ENCODE measurements around the gene ZNF407.

The ZNF407 gene

DNA sequence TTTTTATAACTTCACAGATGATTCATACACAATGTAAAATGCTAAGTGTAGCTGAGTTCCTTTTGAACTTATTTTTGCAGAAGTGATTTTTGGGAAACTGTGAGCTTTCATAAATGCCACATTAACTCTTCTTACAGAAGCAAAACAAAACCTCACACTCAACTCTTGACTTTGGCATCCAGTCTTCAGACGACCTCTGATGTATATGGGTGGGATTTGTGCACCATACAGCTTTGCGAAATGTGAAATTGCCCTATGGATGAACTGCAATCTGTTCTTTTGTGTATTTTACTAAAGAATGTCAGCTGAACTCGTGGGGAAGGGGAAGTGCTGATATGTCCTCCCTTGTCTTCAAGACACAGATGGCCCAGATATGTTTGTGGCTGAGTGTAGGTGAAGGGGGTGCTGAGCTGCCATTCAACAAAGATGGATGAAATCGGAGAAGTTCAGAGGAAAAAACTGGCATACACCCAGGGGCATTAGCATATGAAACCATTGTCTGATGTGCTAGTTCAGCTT is 393.0 kb downstream of the ZNF407 start:
- DNase-seq: peak; percentile 50

DNA sequence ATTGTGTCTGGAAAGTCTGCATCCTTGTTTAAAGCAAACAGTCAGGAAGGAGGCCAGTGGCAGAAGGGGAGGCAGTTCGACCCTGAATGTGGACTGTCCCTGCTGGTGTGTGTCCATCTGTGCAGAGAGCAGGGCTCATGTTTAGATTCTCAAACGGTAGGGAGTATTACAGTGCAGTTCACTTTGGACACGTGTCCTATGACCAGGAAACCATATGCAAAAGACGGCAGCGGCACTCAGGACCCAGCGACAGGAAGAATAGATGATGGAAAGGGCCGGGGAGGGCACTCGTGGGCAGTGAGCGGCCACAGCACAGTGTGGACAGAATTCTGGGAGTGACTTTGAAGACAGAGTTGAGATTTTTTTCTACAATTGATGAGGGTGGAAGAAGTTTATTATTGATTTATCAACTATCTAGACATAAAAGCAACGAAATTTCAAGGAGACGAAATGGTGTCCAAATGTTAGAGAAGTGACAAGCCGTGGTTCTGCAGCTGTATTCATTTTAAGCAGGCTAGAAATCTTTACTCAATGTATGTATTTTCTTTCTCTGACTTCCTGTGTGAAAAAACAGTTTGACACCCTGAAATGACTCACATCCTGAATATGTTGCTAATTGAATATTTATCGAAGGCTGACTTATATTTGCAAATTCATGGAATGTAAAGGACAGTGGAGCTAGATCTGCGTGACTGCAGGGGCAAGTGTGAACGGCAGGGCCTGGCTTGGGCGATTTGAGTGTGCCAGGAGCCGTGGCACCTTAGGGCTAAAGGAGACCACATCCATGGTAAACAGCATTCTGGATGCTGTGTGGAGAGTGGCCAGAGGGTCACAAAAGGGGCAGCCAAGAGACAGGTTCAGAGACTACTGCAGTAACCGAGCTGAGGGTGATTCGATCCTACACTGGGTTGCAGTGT is 397.1 kb downstream of the ZNF407 start:
- no peak for DNase-seq

DNA sequence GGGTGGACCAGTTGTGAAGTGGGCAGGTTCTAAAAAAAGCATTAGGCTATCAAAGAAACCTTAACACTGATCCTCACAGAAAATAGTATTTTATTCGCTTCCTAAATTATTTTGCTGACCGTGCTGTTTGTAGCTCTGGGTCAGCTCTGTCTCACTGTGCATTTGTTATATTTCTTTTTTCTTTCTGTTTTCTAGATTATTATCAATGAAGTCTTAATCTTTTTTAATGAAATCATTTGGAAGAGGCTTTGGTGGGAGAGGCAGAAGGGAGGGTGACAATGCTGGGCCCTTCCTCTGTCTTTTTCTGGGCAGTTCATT is 397.7 kb downstream of the ZNF407 start:
- DNase-seq: no peak

DNA sequence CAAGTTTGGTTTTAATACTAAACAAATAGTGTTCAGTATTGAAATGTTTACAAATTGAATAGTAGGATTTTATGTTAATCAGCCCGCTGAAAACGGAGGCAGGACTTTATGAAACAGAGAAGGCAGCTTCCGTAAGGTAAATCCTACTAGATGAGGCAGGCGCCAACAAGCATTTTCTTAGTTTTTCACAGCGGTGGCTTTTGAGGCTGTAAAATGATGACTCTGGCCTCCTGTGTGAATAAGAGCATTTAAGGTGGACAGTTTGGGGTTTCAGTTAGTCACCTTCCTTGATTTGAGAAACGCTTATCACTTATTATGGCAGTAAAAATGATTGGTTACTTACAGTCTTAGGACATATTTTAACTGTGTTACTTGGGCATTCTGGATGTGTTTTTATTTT is 398.4 kb downstream of the ZNF407 start:
- DNase-seq: no peak

DNA sequence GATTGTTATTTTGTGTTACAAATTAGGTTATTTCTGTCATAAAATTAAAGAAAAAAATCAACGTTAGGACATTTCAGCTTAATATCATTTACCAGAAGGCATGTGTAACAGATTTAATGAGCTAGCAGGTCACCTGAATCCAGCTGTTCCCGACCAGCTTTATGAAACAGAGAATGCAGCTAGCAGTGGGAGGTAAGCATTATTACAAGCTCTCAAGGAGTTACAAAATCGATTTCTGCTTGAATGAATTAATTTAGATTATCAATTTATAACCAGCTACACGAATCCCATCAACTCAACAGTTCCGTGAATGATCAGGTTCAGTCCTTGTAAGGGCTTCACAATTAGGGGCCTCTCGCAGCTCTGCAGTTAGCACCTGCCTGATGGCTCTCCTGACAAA is 399.3 kb downstream of the ZNF407 start:
- no peak for DNase-seq

DNA sequence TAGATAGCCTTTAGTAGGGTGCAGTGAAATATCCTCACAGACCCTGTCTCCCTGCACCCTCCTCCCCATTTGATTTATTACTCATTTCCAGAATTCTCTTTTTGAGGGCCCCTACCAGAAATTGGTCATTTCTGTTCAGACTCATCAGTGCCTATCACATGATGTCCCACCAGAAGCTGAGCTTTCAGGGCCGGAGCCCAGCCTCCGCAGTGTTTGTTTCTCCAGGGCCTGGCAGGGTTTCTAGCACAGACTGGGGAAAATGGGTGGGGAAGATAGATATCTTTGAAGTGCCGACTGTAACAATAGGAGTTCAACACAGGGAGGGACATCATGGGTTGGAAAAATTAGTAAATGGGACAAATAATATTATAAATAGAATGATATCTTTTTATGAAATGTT is 403.2 kb downstream of the ZNF407 start:
- DNase-seq: no peak

DNA sequence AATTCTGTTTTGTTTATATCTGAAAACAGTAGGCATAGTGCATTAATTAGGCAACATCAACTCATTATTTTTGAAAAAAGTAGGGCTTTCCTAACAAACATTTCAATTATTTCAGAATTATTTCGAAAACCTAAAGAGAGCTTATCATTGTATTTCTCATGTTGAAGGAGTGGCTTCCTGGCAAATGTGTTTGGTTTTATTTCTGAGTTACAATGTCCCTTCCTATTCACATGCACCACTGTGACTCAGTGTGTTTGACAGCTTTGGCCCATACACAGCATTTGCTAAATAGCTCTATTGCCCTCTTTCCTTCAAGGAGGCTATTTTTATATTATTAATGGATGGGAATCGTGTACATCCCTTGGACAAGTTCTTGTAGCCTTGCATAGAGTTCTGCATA is 405.4 kb downstream of the ZNF407 start:
- no peak for DNase-seq

DNA sequence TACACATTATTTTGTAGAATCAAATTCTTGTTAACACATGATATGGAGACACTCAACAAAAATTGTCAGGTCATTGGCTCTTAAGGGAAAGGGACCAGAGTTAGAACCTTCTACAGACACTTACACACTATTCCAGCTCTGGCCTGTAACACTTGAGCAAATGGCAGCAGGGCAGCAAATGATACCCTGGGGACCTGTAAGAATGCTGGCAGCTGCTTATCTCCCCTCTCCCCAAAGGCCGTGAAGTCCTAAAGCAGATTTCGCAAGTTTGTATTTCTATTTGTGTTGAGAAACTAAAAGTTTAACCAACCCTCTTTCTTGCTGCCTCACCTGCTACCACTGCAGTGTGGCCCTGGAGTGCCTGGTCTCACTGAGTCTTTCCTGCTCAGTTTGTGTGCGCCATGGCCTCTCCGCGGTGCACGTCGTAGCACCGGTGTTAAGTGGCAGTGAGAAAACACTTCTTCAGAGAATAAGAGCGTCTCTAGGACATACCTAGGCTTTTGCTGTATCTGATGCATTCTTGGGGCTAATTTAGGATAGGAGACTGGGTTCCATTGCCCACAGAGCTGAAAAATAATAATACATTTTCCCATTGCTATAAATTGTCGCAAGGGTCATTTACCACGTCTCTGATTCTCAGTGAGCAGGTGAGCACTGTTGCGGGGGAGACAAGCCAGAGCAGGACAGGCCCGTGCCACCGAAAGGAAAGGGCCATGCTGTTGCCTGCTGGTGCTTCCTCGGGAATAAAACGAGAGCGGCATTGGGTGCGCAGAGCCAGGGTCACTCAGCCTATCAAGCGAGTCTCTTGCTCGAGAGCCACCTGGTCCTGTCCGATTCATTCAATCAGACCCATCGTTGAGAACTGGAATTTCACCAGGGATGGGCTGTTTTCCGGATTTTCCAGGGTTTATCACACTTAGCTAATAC is 406.4 kb downstream of the ZNF407 start:
- DNase-seq: no peak

DNA sequence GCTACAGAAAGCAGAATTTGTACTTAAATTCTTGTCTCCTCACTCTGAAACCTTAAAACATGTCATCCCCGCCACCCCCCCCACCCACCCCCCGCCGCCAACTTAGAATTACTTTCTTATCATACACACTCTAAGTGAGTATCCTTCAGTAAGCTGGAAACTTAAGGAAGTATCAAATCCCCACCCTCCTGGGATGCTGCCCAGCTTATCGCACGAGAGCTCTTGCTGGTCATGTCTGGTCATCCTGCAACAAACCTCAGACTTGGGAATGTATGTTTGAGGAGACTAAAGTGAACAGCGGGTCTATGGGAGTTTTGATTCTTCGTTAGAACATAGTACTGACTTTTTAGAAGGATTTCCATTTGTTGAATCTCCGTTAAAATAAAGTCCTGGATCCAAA is 408.0 kb downstream of the ZNF407 start:
- no peak for DNase-seq

DNA sequence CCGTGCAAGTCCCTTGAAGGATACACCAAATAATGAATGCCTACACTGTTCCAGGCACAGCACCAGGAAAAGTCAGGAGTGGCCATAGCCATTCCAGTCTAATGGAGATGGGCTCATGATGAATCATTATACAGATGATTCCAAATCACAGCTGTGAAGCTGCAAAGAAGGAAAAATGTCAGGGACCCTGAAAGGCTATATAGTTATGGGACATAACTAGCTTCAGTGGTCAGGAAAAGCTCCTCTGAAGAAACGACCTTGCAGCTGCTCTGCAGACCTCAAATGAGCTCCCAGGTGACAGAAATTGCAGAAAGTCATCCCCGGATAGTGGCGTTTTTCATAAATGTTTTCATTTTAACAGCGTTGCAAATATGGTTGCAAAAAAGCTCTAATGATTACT is 410.5 kb downstream of the ZNF407 start:
- DNase-seq: no peak

DNA sequence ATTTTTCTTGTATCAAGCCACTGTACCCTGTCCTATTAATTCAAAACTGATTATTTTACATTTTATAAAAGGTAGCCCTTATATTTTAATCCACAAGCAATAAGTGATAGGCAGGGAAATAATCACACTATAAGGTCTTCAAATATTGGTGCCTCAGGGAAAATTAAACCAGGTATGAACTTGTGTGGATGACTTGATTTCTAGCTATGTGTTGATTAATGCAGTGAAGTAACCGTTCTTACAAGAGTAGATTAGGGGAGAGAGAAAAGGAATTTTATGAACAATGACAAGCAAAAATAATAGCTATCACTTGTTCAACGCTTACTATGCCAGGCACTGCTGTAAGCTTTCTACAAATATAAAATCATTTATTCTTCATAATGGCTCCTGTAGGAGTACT is 411.6 kb downstream of the ZNF407 start:
- no peak for DNase-seq

DNA sequence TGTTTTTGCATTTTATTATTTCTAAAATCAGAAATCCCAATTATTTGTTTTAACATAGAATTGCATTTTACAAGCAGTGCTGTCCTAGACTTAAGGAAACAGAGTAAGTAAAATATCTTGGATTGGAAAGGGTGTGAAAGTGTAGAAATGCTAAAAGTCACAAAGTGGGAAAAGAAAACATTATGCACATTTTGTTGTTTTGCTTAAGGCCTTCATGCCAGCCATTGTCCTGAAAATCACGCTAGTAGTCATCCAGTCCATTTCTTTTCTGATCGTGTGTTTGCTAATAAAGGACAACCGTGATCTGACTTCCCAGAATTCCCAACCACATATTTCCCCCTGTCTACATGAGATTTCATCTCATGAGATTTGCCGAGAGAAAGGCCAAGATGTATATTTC is 412.2 kb downstream of the ZNF407 start:
- no peak for DNase-seq

DNA sequence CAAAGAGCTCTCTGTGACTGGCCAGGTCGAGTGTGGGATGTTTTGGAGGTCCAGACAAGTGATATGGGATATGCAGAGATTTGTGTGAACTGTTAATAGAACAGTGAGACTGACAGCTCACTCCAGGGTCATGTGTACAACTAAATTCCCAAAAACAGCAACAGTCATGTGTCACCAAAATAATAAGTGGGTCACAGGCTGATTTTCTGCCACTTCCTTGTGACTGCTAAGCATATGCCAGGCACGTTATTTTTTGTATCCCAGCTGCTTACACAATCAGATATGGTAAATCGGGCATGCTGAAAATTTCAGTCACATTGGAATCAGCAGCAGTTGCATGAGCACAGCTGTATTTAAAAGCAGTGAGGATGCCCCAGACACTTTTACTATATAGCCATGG is 412.6 kb downstream of the ZNF407 start:
- DNase-seq: no peak

DNA sequence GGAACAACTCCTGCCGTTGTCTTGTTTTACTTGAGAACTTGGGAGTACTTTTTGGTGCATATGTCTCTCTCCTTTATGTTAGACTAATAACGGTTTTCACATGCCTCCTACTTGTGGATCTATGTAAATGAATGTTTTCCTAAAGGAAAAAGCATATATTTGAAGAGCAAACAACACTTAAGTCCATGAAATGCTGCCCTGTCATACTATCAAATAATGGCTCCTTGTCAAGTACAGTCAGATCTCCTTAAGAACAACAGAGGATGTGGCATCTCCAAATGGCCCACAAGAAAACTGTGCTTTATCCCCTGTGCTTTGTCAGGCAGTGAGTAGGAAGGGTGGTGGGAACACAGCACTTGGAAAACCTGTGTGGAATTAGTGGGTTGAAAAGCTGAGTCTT is 413.0 kb downstream of the ZNF407 start:
- DNase-seq: no peak

DNA sequence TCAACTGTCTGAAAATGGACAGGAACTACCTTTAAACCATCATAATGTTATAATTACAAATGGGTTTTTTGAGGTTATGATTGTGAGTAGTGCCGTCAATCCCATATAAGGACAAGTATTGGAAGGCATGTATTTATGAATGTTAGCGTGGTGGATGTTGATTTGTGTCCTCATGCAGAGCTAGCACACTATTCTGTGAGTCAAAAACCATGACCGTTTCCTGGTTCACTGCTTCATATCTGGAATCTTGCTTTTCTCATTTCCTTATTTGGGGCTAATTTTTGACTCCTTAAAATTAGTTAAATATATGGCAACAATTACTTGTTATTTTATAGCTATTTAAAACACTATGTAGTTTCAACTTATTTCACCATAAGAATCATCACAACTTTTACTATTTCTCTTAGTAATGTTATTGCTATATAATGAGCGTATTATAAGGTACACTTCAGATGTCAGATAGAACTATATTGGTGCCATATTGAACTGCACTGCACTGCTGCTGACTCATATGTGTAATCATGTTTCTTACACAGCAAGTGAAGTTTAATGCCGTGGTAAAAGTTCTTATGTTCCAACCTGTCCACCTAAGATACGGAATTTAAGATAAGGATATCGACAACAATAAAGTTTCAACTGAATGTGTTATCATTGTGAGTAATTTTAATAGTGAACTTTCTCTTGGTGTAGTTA is 418.5 kb downstream of the ZNF407 start:
- no peak for DNase-seq

DNA sequence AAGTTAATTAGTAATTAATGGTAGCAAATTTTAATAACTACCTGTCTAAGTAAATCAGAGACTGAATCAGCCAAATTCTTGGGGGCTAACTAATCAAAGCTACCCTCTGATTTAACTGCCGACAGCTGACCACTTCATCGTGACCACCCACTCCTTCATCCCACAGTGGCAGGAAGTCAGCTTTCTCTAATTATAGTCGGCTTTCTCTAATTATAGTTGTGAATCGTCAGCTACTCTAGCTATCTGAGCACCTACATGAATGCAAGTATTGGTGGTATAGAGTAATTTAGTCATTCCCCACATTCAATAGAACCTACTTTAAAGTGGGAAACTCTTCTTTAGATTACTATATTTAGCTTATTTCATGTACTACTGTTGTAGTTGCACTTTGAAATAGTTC is 425.8 kb downstream of the ZNF407 start:
- no peak for DNase-seq

DNA sequence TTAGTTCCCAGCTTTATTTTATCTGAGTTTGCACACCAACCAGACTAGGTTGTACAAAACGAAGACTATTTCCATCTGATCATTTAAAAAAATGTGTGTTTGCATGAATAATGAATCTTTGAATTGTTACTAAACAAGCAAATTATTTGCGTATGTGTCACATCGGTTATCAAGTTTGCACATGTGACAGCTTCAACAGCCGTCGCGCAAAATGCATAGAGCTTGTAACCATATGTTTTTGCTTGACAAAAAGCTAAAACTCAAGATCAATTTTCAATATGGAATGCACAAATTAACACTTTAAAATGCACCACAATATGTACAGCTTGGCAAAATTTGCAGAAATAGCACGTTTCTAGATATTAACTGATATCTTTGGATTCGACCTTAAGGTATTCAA is 427.2 kb downstream of the ZNF407 start:
- DNase-seq: no peak

DNA sequence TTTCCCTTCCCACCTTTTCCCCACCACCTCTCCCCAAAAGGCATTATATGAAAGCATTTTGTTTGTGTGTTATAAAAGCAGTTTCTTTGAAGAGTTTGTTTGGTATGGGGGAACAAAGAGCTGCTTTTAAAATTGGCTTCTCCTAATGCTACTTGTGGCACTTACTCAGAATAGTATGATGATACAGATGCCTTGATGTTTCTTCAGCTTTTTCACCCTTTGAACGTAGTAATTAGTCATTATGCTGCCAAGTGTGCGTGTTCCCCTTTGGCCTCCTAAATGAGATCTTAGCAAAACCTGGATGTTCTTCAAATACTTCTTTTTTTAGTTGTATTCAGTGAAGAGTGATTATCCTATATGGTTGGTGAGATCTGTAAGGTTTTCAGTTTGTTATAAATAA is 427.9 kb downstream of the ZNF407 start:
- no peak for DNase-seq

DNA sequence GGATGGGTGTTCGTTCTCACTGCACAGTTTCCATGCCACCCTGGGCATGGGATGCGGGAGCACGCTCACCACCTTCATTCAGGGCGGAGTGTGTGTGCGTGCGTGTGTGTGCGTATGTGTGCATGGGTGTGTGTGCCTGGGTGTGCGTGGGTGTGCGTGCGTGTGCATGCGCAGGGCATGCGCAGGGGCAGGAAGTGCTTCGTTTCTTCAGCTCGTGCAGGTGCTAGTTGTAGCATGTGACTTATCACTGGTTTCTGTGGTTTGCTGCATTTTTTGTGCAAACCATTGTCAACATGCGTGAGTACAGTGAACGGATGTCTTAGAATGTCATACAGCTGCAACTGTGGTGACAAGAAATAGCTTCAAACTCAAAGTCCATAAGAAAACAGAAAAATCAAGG is 431.8 kb downstream of the ZNF407 start:
- DNase-seq: no peak

DNA sequence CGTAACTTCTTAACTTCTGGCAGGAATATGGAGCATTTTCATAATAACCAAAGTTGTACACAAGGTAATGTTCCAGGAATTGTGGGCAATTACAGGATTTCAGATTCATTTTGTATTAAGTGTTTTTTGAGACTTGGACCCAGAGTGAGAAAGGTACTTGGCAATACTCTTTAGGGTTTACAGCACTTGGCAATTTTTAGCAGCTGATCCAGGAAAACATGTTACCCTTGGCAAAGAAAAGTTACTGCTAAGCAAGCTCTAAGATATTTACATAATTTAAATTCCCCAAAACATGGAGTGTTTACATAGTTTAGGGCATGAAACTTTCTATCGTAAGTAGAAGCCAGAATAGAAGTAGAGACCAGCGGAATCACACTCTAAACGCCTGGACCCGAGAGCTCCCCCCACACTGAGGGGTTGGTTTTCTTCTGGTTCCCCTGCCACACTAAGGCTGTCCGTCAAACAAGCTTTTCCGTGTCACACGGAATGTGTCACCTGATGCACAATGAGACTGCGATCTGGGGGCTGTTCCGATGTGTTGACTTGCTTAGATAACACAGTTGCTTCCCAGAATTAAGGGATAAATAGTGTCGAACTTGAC is 434.1 kb downstream of the ZNF407 start:
- DNase-seq: no peak

DNA sequence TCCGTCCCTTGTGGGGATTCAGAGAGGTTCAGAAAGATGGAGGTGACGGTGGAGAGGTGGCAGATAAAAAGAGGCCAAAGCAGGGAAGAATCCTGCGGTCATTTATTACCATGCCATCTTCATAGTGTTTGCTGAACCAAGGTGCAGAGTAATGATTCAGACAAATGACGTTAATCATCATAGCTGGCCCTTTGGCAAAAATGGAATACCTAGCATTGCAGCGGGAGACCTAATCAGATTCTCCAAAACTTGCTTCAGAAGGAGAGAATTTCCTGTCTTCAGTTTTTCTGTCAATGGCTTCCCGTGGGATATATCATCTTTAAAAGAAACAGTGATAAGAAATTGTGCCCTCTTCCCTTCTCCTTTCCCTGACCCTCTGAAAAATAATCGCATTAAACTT is 435.8 kb downstream of the ZNF407 start:
- DNase-seq: no peak

DNA sequence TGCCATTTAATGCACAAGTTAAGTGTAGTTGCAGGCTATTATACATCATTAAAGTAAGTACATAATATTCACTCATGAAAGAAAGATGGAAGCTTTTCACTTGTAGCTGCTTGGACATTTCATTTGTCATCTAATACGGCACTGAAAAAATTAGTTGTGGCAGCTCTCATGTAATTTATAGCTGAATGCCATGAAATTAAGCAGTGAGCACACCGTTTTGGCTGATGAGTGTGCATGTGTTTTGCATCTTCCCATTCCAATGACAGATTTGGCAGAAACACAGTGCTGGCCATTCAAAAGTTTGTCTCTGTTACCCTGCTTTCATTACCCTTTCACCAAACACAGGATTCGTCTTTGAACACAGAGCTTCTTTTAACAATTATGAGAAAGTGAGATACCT is 437.3 kb downstream of the ZNF407 start:
- DNase-seq: no peak

DNA sequence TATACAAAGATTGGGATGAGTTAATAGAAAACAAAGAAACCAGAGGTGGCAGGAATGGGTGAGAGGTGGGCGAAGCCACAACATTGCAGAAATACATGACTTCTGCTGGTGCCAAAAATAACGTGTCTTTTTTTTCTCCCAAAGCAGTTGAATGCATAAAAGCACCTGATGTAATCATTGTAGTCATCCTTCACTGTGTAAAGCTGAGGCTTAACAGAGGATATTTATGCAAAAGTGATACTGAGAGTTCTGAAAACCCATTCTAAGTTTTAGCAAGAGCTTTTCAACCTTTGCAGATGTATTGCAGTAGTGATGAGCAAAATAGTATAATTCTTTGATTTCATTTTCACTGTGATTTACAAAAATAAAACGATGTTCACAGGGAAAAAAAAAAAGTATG is 438.3 kb downstream of the ZNF407 start:
- no peak for DNase-seq
